K562 (cell line): ENCODE results near the gene GBX1. TPM values are rescaled to one million over a fixed set of nuclear protein-coding genes. Genes with fewer than 3 reads are reported as not detected.

Source experiments
- ATAC-seq: fragments of 200-7000 bp; cut with Tn5 transposase; 3 replicates; pipeline ENCODE4 v1.9.1; 2020; ENCODE audit warnings: moderate library complexity
- BruUV-seq: library from RNA; stranded (reverse); fragments of 400-500 nt; replicated peaks from 2 replicates; lab custom pipeline; 2021; lab: Mats Ljungman, UMichigan
- CTCF ChIA-PET: fragments of 300-600 bp; formaldehyde crosslinking; extraction: SDS; loops from one replicate; lab custom pipeline; 2021; ENCODE audit warnings: low intra/inter-chr PET ratio; lab: Yijun Ruan, JAX
- POLR2A ChIA-PET: fragments of 300-600, 350-650 bp; sonication (Branson Sonifier 250); formaldehyde crosslinking; extraction: SDS; loops from one replicate; lab custom pipeline; 2021; ENCODE audit warnings: antibody characterized with exemption, inconsistent platforms; lab: Yijun Ruan, JAX
- DNase-seq, 4 experiments: peaks; one replicate each; pipeline versions ENCODE4 v3.0.0 to v3.0.0-alpha.2; 2011 to 2018; ENCODE audit warnings: low spot score in 3 of 4, mixed read lengths in 3 of 4; ENCODE audit errors: extremely low read depth in 1 of 4
- FAIRE-seq: peaks from 2 replicates; lab custom pipeline; 2011; peaks lifted over from hg19 to GRCh38; lab: Jason Lieb, UNC
- H2AFZ ChIP-seq: 2 replicates; pipeline ENCODE4 v1.6.0; 2011; ENCODE audit warnings: low read depth, low read length, control low read depth, inconsistent platforms
- H3K27ac ChIP-seq: fragments of 200-600 bp; 3 replicates; pipeline ENCODE4 v1.8.0; 2011; ENCODE audit warnings: low read depth, mild to moderate bottlenecking, control low read depth, inconsistent platforms, low read length, moderate library complexity, mixed read lengths; ENCODE audit errors: extremely low read depth
- H3K27me3 ChIP-seq, 2 experiments: fragments of 300-600 bp in 1 of 2; 2 replicates in 1 of 2; 3 replicates in 1 of 2; pipeline versions ENCODE4 v1.6.0 to v1.8.0; 2011; ENCODE audit warnings: inconsistent platforms in 2 of 2, low read length in 2 of 2, mild to moderate bottlenecking in 1 of 2, mixed read lengths in 1 of 2, moderate library complexity in 1 of 2; ENCODE audit not compliant: control insufficient read depth in 2 of 2, insufficient read depth in 2 of 2
- H3K36me3 ChIP-seq: fragments of 300-600 bp; 3 replicates; pipeline ENCODE4 v1.8.0; 2011; ENCODE audit warnings: mild to moderate bottlenecking, low read length, inconsistent platforms; ENCODE audit not compliant: control insufficient read depth, insufficient read depth
- H3K4me1 ChIP-seq, 2 experiments: fragments of 200-600 bp in 1 of 2; replicated peaks in 1 of 2; 2 replicates in 1 of 2; 3 replicates in 1 of 2; pipeline versions ENCODE4 v1.5.1 to v1.8.0; 2011; ENCODE audit warnings: inconsistent platforms in 2 of 2, low read length in 2 of 2, mild to moderate bottlenecking in 1 of 2, mixed read lengths in 1 of 2, moderate library complexity in 1 of 2; ENCODE audit not compliant: control insufficient read depth in 2 of 2, insufficient read depth in 2 of 2
- H3K4me2 ChIP-seq: 2 replicates; pipeline ENCODE4 v1.6.1; 2011; ENCODE audit warnings: low read length, control low read depth, inconsistent platforms, mixed read lengths; ENCODE audit not compliant: insufficient read depth
- H3K4me3 ChIP-seq: fragments of 200-600 bp; sonication (generic), shearing (Covaris generic); 2 replicates; pipeline ENCODE4 v1.5.1; 2016; ENCODE audit warnings: control low read depth, inconsistent platforms
- H3K79me2 ChIP-seq: fragments of 200-600 bp; 3 replicates; pipeline ENCODE4 v1.8.0; 2011; ENCODE audit warnings: low read length, inconsistent platforms; ENCODE audit not compliant: control insufficient read depth, insufficient read depth
- H3K9ac ChIP-seq, 2 experiments: 2 replicates each; pipeline versions ENCODE4 v1.6.0 to v1.6.1; 2011; ENCODE audit warnings: low read depth in 2 of 2, low read length in 2 of 2, control low read depth in 1 of 2, inconsistent platforms in 1 of 2, mild to moderate bottlenecking in 1 of 2, mixed read lengths in 1 of 2; ENCODE audit not compliant: insufficient read depth in 1 of 2
- H3K9me1 ChIP-seq: one replicate; pipeline ENCODE4 v1.6.0; 2011; ENCODE audit warnings: inconsistent platforms, mild to moderate bottlenecking, low read length, moderate library complexity; ENCODE audit not compliant: control insufficient read depth, insufficient read depth
- H3K9me3 ChIP-seq: replicated peaks from 2 replicates; pipeline ENCODE4 v1.5.1; 2011; ENCODE audit warnings: low read depth, low read length, inconsistent platforms; ENCODE audit not compliant: control insufficient read depth, insufficient read depth
- H4K20me1 ChIP-seq: replicated peaks from 2 replicates; pipeline ENCODE4 v1.6.1; 2011; ENCODE audit warnings: low read length, inconsistent platforms, mixed read lengths; ENCODE audit not compliant: control insufficient read depth, insufficient read depth
- EGR1 ChIP-seq: fragments of 450-650 bp; conservative IDR thresholded peaks from 2 replicates; pipeline ENCODE4 v1.6.1; 2017; ENCODE audit warnings: mild to moderate bottlenecking
- HDAC8 ChIP-seq: fragments of 450-650 bp; IDR thresholded peaks from 2 replicates; pipeline ENCODE4 v1.6.1; 2016; ENCODE audit warnings: mild to moderate bottlenecking, missing genetic modification characterization, moderate library complexity, missing compliant biosample characterization
- HMG20B ChIP-seq: fragments of 250-450 bp; sonication (Bioruptor Pico); IDR thresholded peaks from 2 replicates; pipeline ENCODE4 v1.5.0; 2021; ENCODE audit warnings: mild to moderate bottlenecking
- MAFG ChIP-seq: fragments of 450-650 bp; conservative IDR thresholded peaks from 2 replicates; pipeline ENCODE4 v1.6.1; 2016; ENCODE audit warnings: missing genetic modification characterization, missing compliant biosample characterization
- PHB2 ChIP-seq: fragments of 450-650 bp; IDR thresholded peaks from 2 replicates; pipeline ENCODE4 v1.6.1; 2017; ENCODE audit warnings: low read depth
- WGBS: fragments of 100-300 bp; shearing (Covaris generic); methylation state at CpG from one replicate; pipeline ENCODE4 v1.1.6; 2016; ENCODE audit warnings: low coverage, mixed read lengths; ENCODE audit not compliant: insufficient coverage; ENCODE audit errors: missing lambda C conversion rate; 5-methylcytosine and 5-hydroxymethylcytosine counted together
- in situ Hi-C: fragments of 300-500 bp; cut with MboI; formaldehyde crosslinking; loops from 4 replicates; pipeline ENCODE4 v1.15.0; 2018; ENCODE audit warnings: inconsistent platforms, mixed read lengths
- intact Hi-C: fragments of 100-400 bp; cut with micrococcal nuclease; formaldehyde crosslinking; loops from 2 replicates; pipeline ENCODE4 v1.14.2; 2022
- polyA plus RNA-seq, 8 experiments: library from polyadenylated mRNA; depleted of rRNA in 4 of 8; stranded (reverse) in 5 of 8; unstranded in 3 of 8; fragments of >200 nt; fragmentation: Nextera tagmentation in 2 of 8; fragmentation: Illumina TruSeq in 1 of 8; extraction: Ambion mirVana in 2 of 8; extraction: Trizol in 1 of 8; gene quantifications; 2 replicates each; pipeline versions ENCODE4 v1.2.1 to v1.2.3, GENCODE V29; 2011 to 2014; ENCODE audit warnings: inconsistent platforms in 1 of 8, missing spikeins in 1 of 8
- total RNA-seq, 7 experiments: library from RNA; depleted of rRNA in 6 of 7; stranded (reverse); fragments of >200 nt in 6 of 7; fragmentation: Illumina TruSeq in 2 of 7; extraction: Trizol in 2 of 7; gene quantifications; 2 replicates each; pipeline versions ENCODE4 v1.2.1 to v1.2.3, GENCODE V29; 2011 to 2021; ENCODE audit warnings: low replicate concordance in 1 of 7
- TF ChIP-seq, protein P1 (sequence below), 2 experiments: fragments of 450-650 bp; IDR thresholded peaks; 2 replicates each; pipeline ENCODE4 v1.6.1; 2016; ENCODE audit warnings: mild to moderate bottlenecking in 2 of 2, borderline replicate concordance in 1 of 2, low read depth in 1 of 2, moderate library complexity in 1 of 2
- TF ChIP-seq, protein P2 (sequence below): fragments of 450-650 bp; formaldehyde crosslinking; IDR thresholded peaks from 2 replicates; pipeline ENCODE4 v1.4.0; 2020; ENCODE audit warnings: mild to moderate bottlenecking, mixed read lengths
- TF ChIP-seq, protein P3 (sequence below): sonication (generic); formaldehyde crosslinking; IDR thresholded peaks from 2 replicates; pipeline ENCODE4 v1.8.0; 2022; ENCODE audit warnings: mild to moderate bottlenecking, missing genetic modification reagents

The GBX1 gene
- total and polyA plus RNA-seq, 9 of the 15 experiments (the other 6 are each of a cell fraction or from before 2014, with no cell fraction given), result not detected

DNA sequence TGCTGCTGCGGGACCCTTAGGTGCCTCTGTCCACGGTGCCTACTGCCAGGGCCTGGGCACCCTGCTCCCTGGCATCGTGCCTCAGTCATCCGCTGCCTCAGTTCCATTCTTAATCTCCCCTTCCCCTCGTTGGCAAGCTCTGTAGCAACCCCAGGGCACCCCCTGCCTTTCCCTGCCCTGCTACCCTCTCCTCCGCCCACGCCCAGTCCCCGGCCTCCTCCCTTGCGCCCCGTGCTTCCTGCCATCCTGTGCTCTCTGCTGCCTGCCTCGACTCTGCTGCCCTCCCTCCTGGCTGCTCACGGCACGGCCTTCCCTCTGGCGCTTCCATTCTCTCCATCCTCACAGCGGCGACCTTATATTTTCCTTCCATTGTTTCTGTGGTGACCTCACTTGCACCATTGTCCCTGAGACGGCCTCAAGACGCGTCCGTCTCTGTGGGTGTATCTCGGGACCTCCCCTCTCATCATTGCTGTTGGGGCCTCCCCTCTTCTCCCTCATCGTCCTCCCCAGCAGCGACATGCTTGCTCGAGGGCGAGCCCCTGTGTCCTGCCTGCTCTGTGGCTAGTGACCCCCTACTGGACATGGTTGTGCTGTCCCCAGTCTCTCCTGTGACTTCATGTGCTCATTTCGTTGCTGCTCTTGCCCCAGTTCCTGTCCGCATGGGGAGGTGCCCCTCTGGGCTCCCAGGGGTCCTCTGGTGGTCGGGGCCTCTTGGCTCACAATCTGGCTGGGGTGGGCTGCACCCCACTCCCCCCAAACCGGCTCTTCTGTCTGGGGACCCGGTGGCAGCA, 45.9 kb downstream of the GBX1 start:
- WGBS, result 83% methylated on average over 30 of the region's 30 CpGs
- intact Hi-C loops (no loop called here), in situ Hi-C loops (no loop called here)
- POLR2A ChIA-PET, result interaction anchor here (0.7 to 1.1 kb wide), 2 partner anchors 9 to 44 kb away, joined by 3 read pairs; no protein-coding TSS in a partner anchor
- DNase-seq, result no peak
- Histone ChIP-seq H3K9me1 (peaks cover 1% of the 10 kb centered on the region), H3K79me2 (peaks cover 14% of the 10 kb centered on the region), H4K20me1 (peaks cover 25% of the 10 kb centered on the region), H3K4me3 (no peak overlapping the region), H3K27me3 (no peaks in the 10 kb centered on the region), H3K9ac (no peak overlapping the region; a peak in 1 of 4 replicates), H2AFZ (no peak overlapping the region), H3K4me2 (no peak overlapping the region), H3K4me1 (peaks cover 0 to 57% of the 10 kb centered on the region in 2 experiments; a peak in 1 of 5 replicates), H3K9me3 (no peaks in the 10 kb centered on the region), H3K27ac (no peak overlapping the region), H3K36me3 (peaks cover 95% of the 10 kb centered on the region; the same call in 2 of the 3 replicates)
- CTCF ChIA-PET, result interaction anchor here (0.6 kb wide), 1 partner anchor 51 kb away, joined by 3 read pairs; no protein-coding TSS in a partner anchor
- no peak for ATAC-seq
- FAIRE-seq, result no peak
- BruUV-seq, result no TSS peak
- TF ChIP-seq, protein P1, sequence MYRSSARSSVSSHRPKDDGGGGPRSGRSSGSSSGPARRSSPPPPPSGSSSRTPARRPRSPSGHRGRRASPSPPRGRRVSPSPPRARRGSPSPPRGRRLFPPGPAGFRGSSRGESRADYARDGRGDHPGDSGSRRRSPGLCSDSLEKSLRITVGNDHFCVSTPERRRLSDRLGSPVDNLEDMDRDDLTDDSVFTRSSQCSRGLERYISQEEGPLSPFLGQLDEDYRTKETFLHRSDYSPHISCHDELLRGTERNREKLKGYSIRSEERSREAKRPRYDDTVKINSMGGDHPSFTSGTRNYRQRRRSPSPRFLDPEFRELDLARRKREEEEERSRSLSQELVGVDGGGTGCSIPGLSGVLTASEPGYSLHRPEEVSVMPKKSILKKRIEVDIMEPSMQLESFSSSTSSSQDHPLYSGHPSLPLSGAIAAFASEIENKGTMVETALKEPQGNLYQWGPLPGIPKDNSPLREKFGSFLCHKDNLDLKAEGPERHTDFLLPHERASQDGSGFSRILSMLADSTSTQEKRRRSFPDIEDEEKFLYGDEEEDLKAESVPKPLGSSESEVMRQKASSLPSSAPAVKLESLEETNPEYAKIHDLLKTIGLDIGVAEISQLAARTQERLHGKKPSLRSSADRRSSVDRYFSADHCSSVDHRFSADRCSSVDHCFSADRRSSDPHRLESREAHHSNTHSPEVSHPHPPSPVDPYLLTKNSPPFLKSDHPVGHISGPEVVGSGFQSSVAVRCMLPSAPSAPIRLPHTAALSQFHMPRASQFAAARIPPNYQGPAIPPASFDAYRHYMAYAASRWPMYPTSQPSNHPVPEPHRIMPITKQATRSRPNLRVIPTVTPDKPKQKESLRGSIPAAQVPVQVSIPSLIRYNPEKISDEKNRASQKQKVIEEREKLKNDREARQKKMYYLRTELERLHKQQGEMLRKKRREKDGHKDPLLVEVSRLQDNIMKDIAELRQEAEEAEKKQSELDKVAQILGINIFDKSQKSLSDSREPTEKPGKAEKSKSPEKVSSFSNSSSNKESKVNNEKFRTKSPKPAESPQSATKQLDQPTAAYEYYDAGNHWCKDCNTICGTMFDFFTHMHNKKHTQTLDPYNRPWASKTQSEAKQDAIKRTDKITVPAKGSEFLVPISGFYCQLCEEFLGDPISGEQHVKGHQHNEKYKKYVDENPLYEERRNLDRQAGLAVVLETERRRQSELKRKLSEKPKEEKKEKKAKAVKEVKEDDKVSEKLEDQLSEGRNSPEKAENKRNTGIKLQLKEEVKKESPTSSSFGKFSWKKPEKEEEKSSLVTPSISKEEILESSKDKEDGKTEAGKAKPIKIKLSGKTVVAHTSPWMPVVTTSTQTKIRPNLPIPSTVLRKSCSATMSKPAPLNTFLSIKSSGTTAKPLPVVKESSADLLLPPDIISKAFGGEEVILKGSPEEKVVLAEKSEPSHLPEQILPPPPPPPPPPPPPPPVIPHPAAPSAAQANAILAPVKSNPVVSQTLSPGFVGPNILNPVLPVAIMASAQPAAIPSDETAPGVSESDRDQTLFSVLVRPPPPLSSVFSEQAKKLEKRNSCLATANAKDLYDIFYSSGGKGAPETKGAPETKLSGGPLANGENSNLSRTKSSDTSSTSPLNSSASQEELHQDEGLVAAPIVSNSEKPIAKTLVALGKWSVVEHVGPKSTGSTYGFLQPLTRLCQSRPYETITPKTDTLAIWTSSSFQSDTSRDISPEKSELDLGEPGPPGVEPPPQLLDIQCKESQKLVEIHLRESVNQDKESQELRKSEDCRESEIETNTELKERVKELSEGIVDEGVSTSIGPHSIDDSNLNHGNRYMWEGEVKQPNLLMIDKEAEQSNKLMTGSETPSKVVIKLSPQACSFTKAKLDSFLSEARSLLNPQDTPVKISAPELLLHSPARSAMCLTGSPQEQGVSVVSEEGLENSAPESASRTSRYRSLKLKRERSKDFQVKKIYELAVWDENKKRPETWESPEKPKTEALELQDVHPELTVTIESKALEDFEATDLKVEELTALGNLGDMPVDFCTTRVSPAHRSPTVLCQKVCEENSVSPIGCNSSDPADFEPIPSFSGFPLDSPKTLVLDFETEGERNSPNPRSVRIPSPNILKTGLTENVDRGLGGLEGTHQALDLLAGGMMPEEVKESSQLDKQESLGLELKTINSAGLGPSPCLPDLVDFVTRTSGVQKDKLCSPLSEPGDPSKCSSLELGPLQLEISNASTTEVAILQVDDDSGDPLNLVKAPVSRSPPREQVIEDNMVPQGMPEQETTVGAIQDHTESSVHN (IDR thresholded peaks at IDR 0.05; ENCODE audit: borderline replicate concordance in 1 of 2, low read depth in 1 of 2), result no peak
- TF ChIP-seq, protein P2, sequence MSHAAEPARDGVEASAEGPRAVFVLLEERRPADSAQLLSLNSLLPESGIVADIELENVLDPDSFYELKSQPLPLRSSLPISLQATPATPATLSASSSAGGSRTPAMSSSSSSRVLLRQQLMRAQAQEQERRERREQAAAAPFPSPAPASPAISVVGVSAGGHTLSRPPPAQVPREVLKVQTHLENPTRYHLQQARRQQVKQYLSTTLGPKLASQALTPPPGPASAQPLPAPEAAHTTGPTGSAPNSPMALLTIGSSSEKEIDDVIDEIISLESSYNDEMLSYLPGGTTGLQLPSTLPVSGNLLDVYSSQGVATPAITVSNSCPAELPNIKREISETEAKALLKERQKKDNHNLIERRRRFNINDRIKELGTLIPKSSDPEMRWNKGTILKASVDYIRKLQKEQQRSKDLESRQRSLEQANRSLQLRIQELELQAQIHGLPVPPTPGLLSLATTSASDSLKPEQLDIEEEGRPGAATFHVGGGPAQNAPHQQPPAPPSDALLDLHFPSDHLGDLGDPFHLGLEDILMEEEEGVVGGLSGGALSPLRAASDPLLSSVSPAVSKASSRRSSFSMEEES (CRISPR knock-in tag), result no peak
- TF ChIP-seq EGR1 (0 out of 2 replicates have a peak, but pooled peaks have one; percentile 8), PHB2 (no peak), HMG20B (CRISPR knock-in tag) (no peak), HDAC8 (tag) (no peak), MAFG (tag) (no peak)
- TF ChIP-seq, protein P3, sequence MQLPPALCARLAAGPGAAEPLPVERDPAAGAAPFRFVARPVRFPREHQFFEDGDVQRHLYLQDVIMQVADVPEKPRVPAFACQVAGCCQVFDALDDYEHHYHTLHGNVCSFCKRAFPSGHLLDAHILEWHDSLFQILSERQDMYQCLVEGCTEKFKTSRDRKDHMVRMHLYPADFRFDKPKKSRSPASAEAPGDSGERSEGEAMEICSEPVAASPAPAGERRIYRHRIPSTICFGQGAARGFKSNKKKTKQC (CRISPR knock-in tag), result no peak
